H1 (cell line): ENCODE measurements around the gene BCL2. TPM values are rescaled to one million over a fixed set of nuclear protein-coding genes. Genes with fewer than 3 reads are reported as not detected.

Experiments
- CTCF ChIA-PET: fragments of 300-600 bp; sonication (Branson Sonifier 250); formaldehyde crosslinking; loops from one replicate; lab custom pipeline; 2021; ENCODE audit not compliant: partially characterized antibody; lab: Charles Lee
- POLR2A ChIA-PET: fragments of 300-600 bp; sonication (Branson Sonifier 250); formaldehyde crosslinking; loops from one replicate; lab custom pipeline; 2021; ENCODE audit warnings: inconsistent platforms; ENCODE audit not compliant: partially characterized antibody; lab: Charles Lee
- DNase-seq, 2 experiments: peaks; one replicate each; pipeline versions ENCODE4 v3.0.0 to v3.0.0-alpha.2; 2010 to 2022; ENCODE audit warnings: low spot score in 2 of 2, low read depth in 1 of 2, mixed read lengths in 1 of 2
- FAIRE-seq: peaks from 2 replicates; lab custom pipeline; 2011; peaks lifted over from hg19 to GRCh38; lab: Jason Lieb, UNC
- H2AFZ ChIP-seq: 2 replicates; pipeline ENCODE4 v1.8.1; 2012; ENCODE audit warnings: low read length, inconsistent platforms
- H2AK5ac ChIP-seq: 2 replicates; pipeline ENCODE4 v1.6.1; 2013; ENCODE audit warnings: low read depth, low read length
- H2BK120ac ChIP-seq: replicated peaks from 2 replicates; pipeline ENCODE3; 2013; ENCODE audit warnings: low read depth, low read length, inconsistent platforms
- H2BK12ac ChIP-seq: 2 replicates; pipeline ENCODE4 v1.6.1; 2013; ENCODE audit warnings: low read depth, low read length
- H2BK15ac ChIP-seq: 2 replicates; pipeline ENCODE4 v1.6.1; 2013; ENCODE audit warnings: low read length
- H2BK20ac ChIP-seq: 2 replicates; pipeline ENCODE4 v1.6.1; 2013; ENCODE audit warnings: low read length
- H2BK5ac ChIP-seq: 2 replicates; pipeline ENCODE4 v1.6.1; 2013; ENCODE audit warnings: low read depth, low read length
- H3K14ac ChIP-seq: 2 replicates; pipeline ENCODE4 v1.6.1; 2013; ENCODE audit warnings: inconsistent platforms; ENCODE audit not compliant: insufficient read length
- H3K18ac ChIP-seq: 2 replicates; pipeline ENCODE4 v1.6.1; 2013; ENCODE audit warnings: low read length; ENCODE audit errors: extremely low read depth
- H3K23ac ChIP-seq: 2 replicates; pipeline ENCODE4 v1.6.1; 2013; ENCODE audit warnings: inconsistent platforms; ENCODE audit not compliant: insufficient read length
- H3K23me2 ChIP-seq: 2 replicates; pipeline ENCODE4 v1.6.1; 2013; ENCODE audit warnings: low read depth, low read length
- H3K27ac ChIP-seq: 2 replicates; pipeline ENCODE4 v1.6.1; 2011; ENCODE audit warnings: low read depth, low read length, inconsistent platforms
- H3K27me3 ChIP-seq, 4 experiments: replicated peaks in 1 of 4; 1 replicate in 1 of 4; 2 replicates in 3 of 4; pipeline versions ENCODE4 v1.6.1 to v1.8.1; 2011 to 2013; ENCODE audit warnings: low read length in 3 of 4, mild to moderate bottlenecking in 3 of 4, inconsistent platforms in 2 of 4, mixed read lengths in 2 of 4, moderate library complexity in 1 of 4; ENCODE audit not compliant: control insufficient read depth in 3 of 4, insufficient read depth in 3 of 4; ENCODE audit errors: extremely low read depth in 1 of 4
- H3K36me3 ChIP-seq, 4 experiments: 2 replicates each; pipeline versions ENCODE4 v1.6.1 to v1.8.1; 2011 to 2013; ENCODE audit warnings: mild to moderate bottlenecking in 4 of 4, low read length in 3 of 4, moderate library complexity in 2 of 4, control low read depth in 1 of 4, inconsistent platforms in 1 of 4; ENCODE audit not compliant: insufficient read depth in 4 of 4, control insufficient read depth in 2 of 4
- H3K4ac ChIP-seq: replicated peaks from 2 replicates; pipeline ENCODE3; 2013; ENCODE audit warnings: low read length, low read depth, mixed read lengths, inconsistent platforms; ENCODE audit not compliant: insufficient read length
- H3K4me1 ChIP-seq, 4 experiments: replicated peaks in 1 of 4; 1 replicate in 1 of 4; 2 replicates in 3 of 4; pipeline versions ENCODE4 v1.6.1 to v1.8.1; 2011 to 2013; ENCODE audit warnings: low read length in 3 of 4, inconsistent platforms in 2 of 4, mixed read lengths in 1 of 4; ENCODE audit not compliant: insufficient read depth in 4 of 4, control insufficient read depth in 3 of 4
- H3K4me2 ChIP-seq, 2 experiments: 2 replicates each; pipeline versions ENCODE4 v1.6.1 to v1.8.1; 2011 to 2013; ENCODE audit warnings: low read depth in 2 of 2, low read length in 2 of 2, control low read depth in 1 of 2, inconsistent platforms in 1 of 2, mild to moderate bottlenecking in 1 of 2; ENCODE audit not compliant: insufficient read depth in 1 of 2
- H3K4me3 ChIP-seq, 4 experiments: fragments of 200-600, 300-600 bp in 1 of 4; sonication (generic), shearing (Covaris generic), sonication (Bioruptor Twin) in 1 of 4; 2 replicates each; pipeline versions ENCODE4 v1.5.1 to v1.8.1; 2011 to 2016; ENCODE audit warnings: low read length in 4 of 4, low read depth in 3 of 4, control low read depth in 2 of 4, inconsistent platforms in 2 of 4, mild to moderate bottlenecking in 2 of 4, mixed read lengths in 1 of 4, moderate library complexity in 1 of 4; ENCODE audit not compliant: insufficient read depth in 2 of 4; ENCODE audit errors: extremely low read depth in 1 of 4
- H3K56ac ChIP-seq: replicated peaks from 2 replicates; pipeline ENCODE3; 2013; ENCODE audit warnings: low read depth, mild to moderate bottlenecking, mixed read lengths, low read length, inconsistent platforms; ENCODE audit not compliant: insufficient read length
- H3K79me1 ChIP-seq: 2 replicates; pipeline ENCODE4 v1.6.1; 2013; ENCODE audit warnings: low read depth, low read length, control low read depth
- H3K79me2 ChIP-seq, 2 experiments: 2 replicates each; pipeline versions ENCODE4 v1.6.1 to v1.8.1; 2012 to 2013; ENCODE audit warnings: low read length in 2 of 2, mild to moderate bottlenecking in 2 of 2, inconsistent platforms in 1 of 2; ENCODE audit not compliant: insufficient read depth in 2 of 2, control insufficient read depth in 1 of 2
- H3K9ac ChIP-seq, 4 experiments: replicated peaks in 1 of 4; 1 replicate in 1 of 4; 2 replicates in 3 of 4; pipeline versions ENCODE4 v1.6.1 to v1.8.1; 2011 to 2013; ENCODE audit warnings: low read depth in 3 of 4, low read length in 3 of 4, control low read depth in 2 of 4, mild to moderate bottlenecking in 2 of 4, moderate library complexity in 2 of 4, inconsistent platforms in 1 of 4; ENCODE audit errors: extremely low read depth in 1 of 4
- H3K9me3 ChIP-seq, 2 experiments: 2 replicates each; pipeline versions ENCODE4 v1.6.1 to v1.8.1; 2012 to 2013; ENCODE audit warnings: mild to moderate bottlenecking in 2 of 2, moderate library complexity in 2 of 2, control low read depth in 1 of 2, inconsistent platforms in 1 of 2, low read depth in 1 of 2, low read length in 1 of 2, mixed read lengths in 1 of 2; ENCODE audit not compliant: insufficient read depth in 2 of 2
- H4K20me1 ChIP-seq, 2 experiments: replicated peaks in 1 of 2; 2 replicates each; pipeline versions ENCODE3 to v1.8.1; 2011 to 2013; ENCODE audit warnings: inconsistent platforms in 2 of 2, low read length in 2 of 2, mild to moderate bottlenecking in 1 of 2; ENCODE audit not compliant: insufficient read depth in 2 of 2, control insufficient read depth in 1 of 2
- H4K5ac ChIP-seq: 2 replicates; pipeline ENCODE4 v1.6.1; 2013; ENCODE audit warnings: low read length, low read depth, mixed read lengths, inconsistent platforms; ENCODE audit not compliant: insufficient read length
- H4K8ac ChIP-seq: 2 replicates; pipeline ENCODE4 v1.8.0; 2013; ENCODE audit warnings: mild to moderate bottlenecking, moderate library complexity, low read length, inconsistent platforms; ENCODE audit not compliant: insufficient read depth; ENCODE audit errors: extremely low read depth
- H4K91ac ChIP-seq: replicated peaks from 2 replicates; pipeline ENCODE3; 2013; ENCODE audit warnings: low read length, mixed read lengths, inconsistent platforms; ENCODE audit not compliant: insufficient read length
- CEBPB ChIP-seq: IDR thresholded peaks from 2 replicates; pipeline ENCODE4 v1.6.1; 2012; ENCODE audit warnings: low read depth, low read length
- HDAC2 ChIP-seq, 2 experiments: fragments of 300-600 bp in 1 of 2; sonication (generic) in 1 of 2; IDR thresholded peaks; 2 replicates each; pipeline ENCODE4 v1.6.1; 2011 to 2012; ENCODE audit warnings: low read depth in 2 of 2, low read length in 2 of 2, mild to moderate bottlenecking in 2 of 2, moderate library complexity in 2 of 2, borderline replicate concordance in 1 of 2, inconsistent platforms in 1 of 2
- JUN ChIP-seq: IDR thresholded peaks from 2 replicates; pipeline ENCODE4 v1.6.1; 2011; ENCODE audit warnings: low read depth, mild to moderate bottlenecking, improper control_type of control experiment, low read length
- JUND ChIP-seq: IDR thresholded peaks from 2 replicates; pipeline ENCODE4 v1.6.1; 2011; ENCODE audit warnings: mild to moderate bottlenecking, improper control_type of control experiment, low read length
- MAFK ChIP-seq: IDR thresholded peaks from 2 replicates; pipeline ENCODE4 v1.6.1; 2012; ENCODE audit warnings: low read depth, mild to moderate bottlenecking, improper control_type of control experiment, low read length
- NRF1 ChIP-seq: IDR thresholded peaks from 2 replicates; pipeline ENCODE4 v1.6.1; 2011; ENCODE audit warnings: mild to moderate bottlenecking, low read depth, low read length, improper control_type of control experiment
- PHF8 ChIP-seq: fragments of 200-600 bp; sonication (generic); conservative IDR thresholded peaks from 2 replicates; pipeline ENCODE4 v1.7.1; 2012; ENCODE audit warnings: low read depth, mild to moderate bottlenecking, inconsistent platforms, low read length, moderate library complexity
- SIX5 ChIP-seq: IDR thresholded peaks from 2 replicates; pipeline ENCODE4 v1.6.1; 2011; ENCODE audit warnings: mild to moderate bottlenecking, low read depth, low read length
- SP1 ChIP-seq: IDR thresholded peaks from 2 replicates; pipeline ENCODE4 v1.6.1; 2011; ENCODE audit warnings: low read depth, low read length
- SRF ChIP-seq: IDR thresholded peaks from 2 replicates; pipeline ENCODE4 v1.6.1; 2011; ENCODE audit warnings: mild to moderate bottlenecking, low read depth, low read length, moderate library complexity
- TEAD4 ChIP-seq: IDR thresholded peaks from 2 replicates; pipeline ENCODE4 v1.6.1; 2012; ENCODE audit warnings: low read depth, low read length, inconsistent platforms, mixed read lengths
- WGBS, 2 experiments: shearing (Covaris generic) in 1 of 2; methylation state at CpG; one replicate each; pipeline versions ENCODE4 v1.1.6 to v1.1.7; 2013 to 2015; ENCODE audit warnings: low lambda C conversion rate in 2 of 2, mixed read lengths in 2 of 2, inconsistent platforms in 1 of 2, low coverage in 1 of 2, missing lambda C conversion rate in 1 of 2; ENCODE audit not compliant: insufficient replicate concordance in 2 of 2, insufficient coverage in 1 of 2, insufficient read length in 1 of 2; ENCODE audit errors: extremely low coverage in 1 of 2, missing lambda C conversion rate in 1 of 2; 5-methylcytosine and 5-hydroxymethylcytosine counted together
- polyA plus RNA-seq, 7 experiments: library from polyadenylated mRNA; depleted of rRNA in 3 of 7; stranded (reverse) in 5 of 7; unstranded in 2 of 7; fragments of >200 nt in 5 of 7; fragments of 200-250 nt in 2 of 7; gene quantifications; 1 replicate in 5 of 7; 2 replicates in 1 of 7; 4 replicates in 1 of 7; pipeline versions ENCODE4 v1.2.1 to v1.2.3, GENCODE V29; 2011 to 2013; ENCODE audit warnings: missing spikeins in 2 of 7, mixed read lengths in 2 of 7
- total RNA-seq: library from RNA; stranded (reverse); fragmentation: NEBNext Ultra II Directional; extraction: Animal tissue kit (Norgen Biotek cat#: 25700); gene quantifications from 2 replicates; pipeline ENCODE4 v1.2.1, GENCODE V29; 2021
- TF ChIP-seq, protein P1 (sequence below): IDR thresholded peaks from 2 replicates; pipeline ENCODE4 v1.6.1; 2012; ENCODE audit warnings: low read length, inconsistent platforms

Gene BCL2
- total and polyA plus RNA-seq, 2 of the 8 experiments (the other 6 are each of a cell fraction or from before 2014, with no cell fraction given): 0.59 to 4.5 TPM

GRCh38 chr18:63216516-63217311 is 102.9 kb downstream of the BCL2 start:
- Histone ChIP-seq H4K8ac (no peak overlapping the region), H4K20me1 (no peaks in the 10 kb centered on the region), H2BK20ac (no peak overlapping the region), H3K27ac (no peak overlapping the region), H3K79me2 (no peaks in the 10 kb centered on the region), H3K23ac (no peak overlapping the region), H3K4me1 (no peaks in the 10 kb centered on the region), H3K4me3 (no peak overlapping the region), H2BK5ac (no peak overlapping the region), H2AFZ (no peak overlapping the region), H3K9me3 (no peaks in the 10 kb centered on the region), H3K56ac (no peak overlapping the region), H3K9ac (no peak overlapping the region), H3K27me3 (no peaks in the 10 kb centered on the region), H3K4ac (no peak overlapping the region), H3K4me2 (no peak overlapping the region), H3K79me1 (no peaks in the 10 kb centered on the region), H2AK5ac (no peak overlapping the region), H4K91ac (no peak overlapping the region), H3K18ac (no peak overlapping the region), H3K23me2 (peaks cover 4% of the 10 kb centered on the region; the same call in 1 of the 2 replicates), H3K36me3 (no peaks in the 10 kb centered on the region), H2BK120ac (no peak overlapping the region), H2BK15ac (no peak overlapping the region), H4K5ac (no peak overlapping the region), H3K14ac (no peak overlapping the region), H2BK12ac (no peak overlapping the region)
- FAIRE-seq (no peak), DNase-seq (no peak)
- CTCF ChIA-PET: no interaction called here
- POLR2A ChIA-PET: no interaction called here
- WGBS, 2 experiments: 88% methylated on average over 9 of the region's 9 CpGs; no CpG with 5 or more reads in 1 of the 2 experiments
- TF ChIP-seq NRF1 (no peak), SIX5 (no peak), PHF8 (no peak), JUND (no peak), SP1 (no peak), CEBPB (no peak), SRF (no peak), HDAC2 (IDR thresholded peaks at IDR 0.05; ENCODE audit: borderline replicate concordance in 1 of 2, low read depth in 2 of 2, low read length in 2 of 2) (no peak), TEAD4 (no peak), MAFK (no peak), JUN (no peak)
- TF ChIP-seq, protein P1, sequence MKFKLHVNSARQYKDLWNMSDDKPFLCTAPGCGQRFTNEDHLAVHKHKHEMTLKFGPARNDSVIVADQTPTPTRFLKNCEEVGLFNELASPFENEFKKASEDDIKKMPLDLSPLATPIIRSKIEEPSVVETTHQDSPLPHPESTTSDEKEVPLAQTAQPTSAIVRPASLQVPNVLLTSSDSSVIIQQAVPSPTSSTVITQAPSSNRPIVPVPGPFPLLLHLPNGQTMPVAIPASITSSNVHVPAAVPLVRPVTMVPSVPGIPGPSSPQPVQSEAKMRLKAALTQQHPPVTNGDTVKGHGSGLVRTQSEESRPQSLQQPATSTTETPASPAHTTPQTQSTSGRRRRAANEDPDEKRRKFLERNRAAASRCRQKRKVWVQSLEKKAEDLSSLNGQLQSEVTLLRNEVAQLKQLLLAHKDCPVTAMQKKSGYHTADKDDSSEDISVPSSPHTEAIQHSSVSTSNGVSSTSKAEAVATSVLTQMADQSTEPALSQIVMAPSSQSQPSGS: no peak
